ENCODE results near the gene THSD4.

GRCh38 chr15:71742964-71743363 is 627.7 kb downstream of the THSD4 start:
- TF ChIP-seq POLR2A (IDR thresholded peaks at IDR 0.05) (no peak), POLR2AphosphoS5 (IDR thresholded peaks at IDR 0.05) (no peak)
- TF ChIP-seq, protein P1, sequence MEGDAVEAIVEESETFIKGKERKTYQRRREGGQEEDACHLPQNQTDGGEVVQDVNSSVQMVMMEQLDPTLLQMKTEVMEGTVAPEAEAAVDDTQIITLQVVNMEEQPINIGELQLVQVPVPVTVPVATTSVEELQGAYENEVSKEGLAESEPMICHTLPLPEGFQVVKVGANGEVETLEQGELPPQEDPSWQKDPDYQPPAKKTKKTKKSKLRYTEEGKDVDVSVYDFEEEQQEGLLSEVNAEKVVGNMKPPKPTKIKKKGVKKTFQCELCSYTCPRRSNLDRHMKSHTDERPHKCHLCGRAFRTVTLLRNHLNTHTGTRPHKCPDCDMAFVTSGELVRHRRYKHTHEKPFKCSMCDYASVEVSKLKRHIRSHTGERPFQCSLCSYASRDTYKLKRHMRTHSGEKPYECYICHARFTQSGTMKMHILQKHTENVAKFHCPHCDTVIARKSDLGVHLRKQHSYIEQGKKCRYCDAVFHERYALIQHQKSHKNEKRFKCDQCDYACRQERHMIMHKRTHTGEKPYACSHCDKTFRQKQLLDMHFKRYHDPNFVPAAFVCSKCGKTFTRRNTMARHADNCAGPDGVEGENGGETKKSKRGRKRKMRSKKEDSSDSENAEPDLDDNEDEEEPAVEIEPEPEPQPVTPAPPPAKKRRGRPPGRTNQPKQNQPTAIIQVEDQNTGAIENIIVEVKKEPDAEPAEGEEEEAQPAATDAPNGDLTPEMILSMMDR (IDR thresholded peaks at IDR 0.05), result no peak

Data from upper lobe of left lung (tissue), 4 donors.